Hepatocyte (in vitro differentiated cells): Measurements from ENCODE around the gene WDR86. TPM values are rescaled to one million over a fixed set of nuclear protein-coding genes. Genes with fewer than 3 reads are reported as not detected.

Experiments
- DNase-seq: peaks from one replicate; pipeline ENCODE4 v3.0.0-alpha.2; 2016; ENCODE audit warnings: low spot score
- H2AFZ ChIP-seq: fragments of 200-600 bp; sonication (generic); 2 replicates; pipeline ENCODE4 v1.6.0; 2016; ENCODE audit warnings: antibody characterized with exemption, mild to moderate bottlenecking
- H3K27ac ChIP-seq: fragments of 200-600 bp; sonication (generic); 2 replicates; pipeline ENCODE4 v1.5.1; 2016; ENCODE audit warnings: mild to moderate bottlenecking
- H3K27me3 ChIP-seq: fragments of 200-600 bp; sonication (generic); 2 replicates; pipeline ENCODE4 v1.6.1; 2016
- H3K36me3 ChIP-seq: fragments of 200-600 bp; sonication (generic); replicated peaks from 2 replicates; pipeline ENCODE4 v1.5.1; 2016; ENCODE audit warnings: low read depth; ENCODE audit not compliant: insufficient read depth
- H3K4me1 ChIP-seq: fragments of 200-600 bp; sonication (generic); 2 replicates; pipeline ENCODE4 v1.5.1; 2016; ENCODE audit warnings: mild to moderate bottlenecking, moderate library complexity; ENCODE audit not compliant: insufficient read depth
- H3K4me2 ChIP-seq: fragments of 200-600 bp; sonication (generic); 2 replicates; pipeline ENCODE4 v1.6.0; 2016
- H3K4me3 ChIP-seq: fragments of 200-600 bp; sonication (generic); 2 replicates; pipeline ENCODE4 v1.5.1; 2016; ENCODE audit warnings: mild to moderate bottlenecking
- H3K79me2 ChIP-seq: fragments of 200-600 bp; sonication (generic); 2 replicates; pipeline ENCODE4 v1.6.0; 2017; ENCODE audit warnings: mild to moderate bottlenecking
- H3K9me2 ChIP-seq: fragments of 200-600 bp; sonication (generic); replicated peaks from 2 replicates; pipeline ENCODE4 v1.6.0; 2017; ENCODE audit warnings: mild to moderate bottlenecking; ENCODE audit not compliant: insufficient read depth
- H3K9me3 ChIP-seq: fragments of 200-600 bp; sonication (generic); 2 replicates; pipeline ENCODE4 v1.5.1; 2016; ENCODE audit warnings: low read depth, mild to moderate bottlenecking
- H4K20me1 ChIP-seq: fragments of 200-600 bp; sonication (generic); 2 replicates; pipeline ENCODE4 v1.6.0; 2016; ENCODE audit warnings: mild to moderate bottlenecking; ENCODE audit not compliant: insufficient read depth, poor library complexity, severe bottlenecking
- CTCF ChIP-seq: fragments of 200-600 bp; sonication (generic); IDR thresholded peaks from 2 replicates; pipeline ENCODE4 v1.5.1; 2016; ENCODE audit warnings: antibody characterized with exemption, mild to moderate bottlenecking; ENCODE audit not compliant: poor library complexity
- EZH2 ChIP-seq: fragments of 200-600 bp; sonication (generic); IDR thresholded peaks from 2 replicates; pipeline ENCODE4 v1.6.1; 2016; ENCODE audit warnings: antibody characterized with exemption, mild to moderate bottlenecking, borderline replicate concordance
- EZH2phosphoT487 ChIP-seq: fragments of 200-600 bp; sonication (generic); IDR thresholded peaks from one replicate; pipeline ENCODE4 v1.6.1; 2018; ENCODE audit warnings: antibody characterized with exemption, mild to moderate bottlenecking, low read depth, moderate library complexity; ENCODE audit not compliant: unreplicated experiment, severe bottlenecking
- WGBS: methylation state at CpG from one replicate; pipeline ENCODE4 v1.1.6; 2016; ENCODE audit warnings: low lambda C conversion rate; ENCODE audit errors: missing lambda C conversion rate; 5-methylcytosine and 5-hydroxymethylcytosine counted together
- polyA plus RNA-seq: library from polyadenylated mRNA; unstranded; fragments of >200 nt; fragmentation: Nextera tagmentation; extraction: Ambion mirVana; gene quantifications from 2 replicates; pipeline ENCODE4 v1.2.1, GENCODE V29; 2016
- total RNA-seq: library from RNA; depleted of rRNA; stranded (reverse); fragments of >200 nt; gene quantifications from 2 replicates; pipeline ENCODE4 v1.2.3, GENCODE V29; 2014

The WDR86 gene
- total and polyA plus RNA-seq, 2 experiments from 2014 or later: 10.6 to 12.4 TPM

- H3K27me3 ChIP-seq: no peaks in the 10 kb centered on the region
- H2AFZ ChIP-seq: no peak overlapping the region
- H3K4me1 ChIP-seq: no peaks in the 10 kb centered on the region
- no peak for DNase-seq
- H3K36me3 ChIP-seq: no peaks in the 10 kb centered on the region
- no peak overlapping the region for H3K4me2 ChIP-seq
- WGBS: 92% methylated on average over 14 of the region's 15 CpGs
- H3K79me2 ChIP-seq: no peaks in the 10 kb centered on the region
- H3K9me2 ChIP-seq: no peaks in the 10 kb centered on the region
- H3K27ac ChIP-seq: no peak overlapping the region
- H3K9me3 ChIP-seq: no peaks in the 10 kb centered on the region
- no peaks in the 10 kb centered on the region for H4K20me1 ChIP-seq
- no peak overlapping the region for H3K4me3 ChIP-seq
- no peak for TF ChIP-seq EZH2phosphoT487
- no peak for TF ChIP-seq EZH2
- no peak for TF ChIP-seq CTCF
These were observed 35.7 kb downstream of the WDR86 start for GRCh38 chr7:151374139-151374538.

- Histone ChIP-seq H3K4me1 (no peaks in the 10 kb centered on the region), H3K4me2 (no peak overlapping the region), H3K4me3 (no peak overlapping the region), H3K27ac (no peak overlapping the region), H3K9me3 (no peaks in the 10 kb centered on the region), H3K36me3 (no peaks in the 10 kb centered on the region), H2AFZ (no peak overlapping the region), H3K27me3 (no peaks in the 10 kb centered on the region), H3K9me2 (no peaks in the 10 kb centered on the region), H3K79me2 (no peaks in the 10 kb centered on the region), H4K20me1 (no peaks in the 10 kb centered on the region)
- WGBS: 93% methylated on average over 13 of the region's 13 CpGs
- no peak for TF ChIP-seq EZH2phosphoT487
- no peak for TF ChIP-seq EZH2
- no peak for TF ChIP-seq CTCF
- DNase-seq: no peak
These were observed 36.2 kb downstream of the WDR86 start for GRCh38 chr7:151373599-151373998.

GRCh38 chr7:151372612-151373265 is 37.1 kb downstream of the WDR86 start:
- H3K36me3 ChIP-seq: no peaks in the 10 kb centered on the region
- 90% methylated on average over 10 of the region's 10 CpGs for WGBS

More at GRCh38 chr7:151372612-151373265, 37.1 kb downstream of the WDR86 start:
- H3K9me2 ChIP-seq: no peaks in the 10 kb centered on the region
- TF ChIP-seq EZH2: no peak
- no peak for TF ChIP-seq EZH2phosphoT487
- TF ChIP-seq CTCF: no peak
- H3K9me3 ChIP-seq: no peaks in the 10 kb centered on the region
- no peak overlapping the region for H3K4me3 ChIP-seq
- H3K27me3 ChIP-seq: no peaks in the 10 kb centered on the region
- DNase-seq: no peak
- no peaks in the 10 kb centered on the region for H4K20me1 ChIP-seq
- H2AFZ ChIP-seq: no peak overlapping the region
- peaks cover 2% of the 10 kb centered on the region for H3K4me1 ChIP-seq
- H3K4me2 ChIP-seq: no peak overlapping the region
- no peaks in the 10 kb centered on the region for H3K79me2 ChIP-seq
- H3K27ac ChIP-seq: no peak overlapping the region
